H1 (cell line): ENCODE data around the gene SNRNP70. TPM values are rescaled to one million over a fixed set of nuclear protein-coding genes. Genes with fewer than 3 reads are reported as not detected.

ENCODE experiments used
- CBX5 ChIP-seq: fragments of 300-800, 300-1000 bp; sonication (generic); IDR thresholded peaks from 2 replicates; pipeline ENCODE4 v1.7.1; 2016; ENCODE audit warnings: antibody characterized with exemption, low read length, low read depth
- CBX8 ChIP-seq: fragments of 300-800, 300-1000 bp; sonication (generic); IDR thresholded peaks from 2 replicates; pipeline ENCODE4 v1.7.1; 2016; ENCODE audit warnings: low read depth, low read length, borderline replicate concordance
- CEBPB ChIP-seq: IDR thresholded peaks from 2 replicates; pipeline ENCODE4 v1.6.1; 2012; ENCODE audit warnings: low read depth, low read length
- CHD2 ChIP-seq: IDR thresholded peaks from 2 replicates; pipeline ENCODE4 v1.6.1; 2012; ENCODE audit warnings: low read length, improper control_type of control experiment
- CREB1 ChIP-seq: IDR thresholded peaks from 2 replicates; pipeline ENCODE4 v1.6.1; 2012; ENCODE audit warnings: inconsistent platforms
- HDAC2 ChIP-seq, 2 experiments: fragments of 300-600 bp in 1 of 2; sonication (generic) in 1 of 2; IDR thresholded peaks; 2 replicates each; pipeline ENCODE4 v1.6.1; 2011 to 2012; ENCODE audit warnings: low read depth in 2 of 2, low read length in 2 of 2, mild to moderate bottlenecking in 2 of 2, moderate library complexity in 2 of 2, borderline replicate concordance in 1 of 2, inconsistent platforms in 1 of 2
- SAP30 ChIP-seq: fragments of 300-600 bp; sonication (generic); IDR thresholded peaks from 2 replicates; pipeline ENCODE4 v1.7.1; 2012; ENCODE audit warnings: low read length, moderate library complexity, mild to moderate bottlenecking, inconsistent platforms; ENCODE audit not compliant: insufficient read depth, insufficient replicate concordance
- SUZ12 ChIP-seq: fragments of 200-600 bp; sonication (generic); IDR thresholded peaks from 2 replicates; pipeline ENCODE4 v1.6.1; 2012; ENCODE audit warnings: mild to moderate bottlenecking, inconsistent platforms, low read length, moderate library complexity, mixed read lengths
- TAF1 ChIP-seq: IDR thresholded peaks from 2 replicates; pipeline ENCODE4 v1.6.1; 2011; ENCODE audit warnings: mild to moderate bottlenecking, low read depth, low read length
- polyA plus RNA-seq, 7 experiments: library from polyadenylated mRNA; depleted of rRNA in 3 of 7; stranded (reverse) in 5 of 7; unstranded in 2 of 7; fragments of >200 nt in 5 of 7; fragments of 200-250 nt in 2 of 7; gene quantifications; 1 replicate in 5 of 7; 2 replicates in 1 of 7; 4 replicates in 1 of 7; pipeline versions ENCODE4 v1.2.1 to v1.2.3, GENCODE V29; 2011 to 2013; ENCODE audit warnings: missing spikeins in 2 of 7, mixed read lengths in 2 of 7
- total RNA-seq: library from RNA; stranded (reverse); fragmentation: NEBNext Ultra II Directional; extraction: Animal tissue kit (Norgen Biotek cat#: 25700); gene quantifications from 2 replicates; pipeline ENCODE4 v1.2.1, GENCODE V29; 2021
- TF ChIP-seq, protein P1 (sequence below): fragments of 300-600 bp; sonication (generic); IDR thresholded peaks from 2 replicates; pipeline ENCODE4 v1.7.1; 2012; ENCODE audit warnings: low read length, moderate library complexity, mild to moderate bottlenecking, inconsistent platforms; ENCODE audit not compliant: insufficient replicate concordance

Gene SNRNP70
- total and polyA plus RNA-seq, 2 of the 8 experiments (the other 6 are each of a cell fraction or from before 2014, with no cell fraction given): 231 to 235 TPM

DNA sequence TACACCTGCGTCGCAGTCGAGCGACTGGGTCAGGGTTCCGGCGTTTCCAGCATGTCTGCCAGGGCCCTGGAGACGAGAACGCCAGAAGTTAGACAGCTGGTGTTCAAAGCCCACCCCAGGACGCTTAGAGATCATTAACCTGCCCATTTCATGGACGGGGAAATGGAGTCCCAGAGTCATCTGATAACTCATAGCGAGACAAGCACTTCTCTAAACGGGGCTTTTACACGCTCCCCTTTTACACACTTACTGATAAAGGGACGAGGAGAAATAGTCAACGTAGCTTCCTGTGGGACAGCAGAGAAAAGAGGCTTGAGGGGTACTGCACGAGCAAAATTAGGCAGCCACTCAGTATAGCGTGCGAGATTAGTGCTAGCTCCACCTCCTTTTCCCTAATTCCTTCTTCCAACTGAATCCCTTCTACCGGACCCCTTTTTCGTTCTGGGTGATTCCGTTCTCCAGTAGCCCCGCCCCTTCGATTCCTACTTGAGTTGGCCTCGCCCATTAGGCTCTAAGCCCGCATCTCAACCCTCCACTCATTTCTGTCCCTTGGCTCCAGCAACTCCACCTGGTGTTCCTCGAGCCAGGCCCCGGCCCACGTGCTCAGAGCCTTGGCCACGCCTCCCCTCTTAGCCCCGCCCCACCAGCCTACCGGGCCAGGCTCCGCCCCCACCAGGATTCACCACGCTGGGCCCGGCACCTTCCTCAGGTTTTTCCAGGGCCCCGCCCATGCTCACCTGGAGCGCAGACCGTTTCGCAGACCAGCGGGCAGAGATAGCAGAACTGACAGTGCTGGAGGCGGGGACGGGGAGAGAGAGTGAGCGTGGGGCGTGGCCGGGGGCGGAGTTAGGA lies 66.2 kb downstream of the SNRNP70 start (continued):
- TF ChIP-seq, protein P1, sequence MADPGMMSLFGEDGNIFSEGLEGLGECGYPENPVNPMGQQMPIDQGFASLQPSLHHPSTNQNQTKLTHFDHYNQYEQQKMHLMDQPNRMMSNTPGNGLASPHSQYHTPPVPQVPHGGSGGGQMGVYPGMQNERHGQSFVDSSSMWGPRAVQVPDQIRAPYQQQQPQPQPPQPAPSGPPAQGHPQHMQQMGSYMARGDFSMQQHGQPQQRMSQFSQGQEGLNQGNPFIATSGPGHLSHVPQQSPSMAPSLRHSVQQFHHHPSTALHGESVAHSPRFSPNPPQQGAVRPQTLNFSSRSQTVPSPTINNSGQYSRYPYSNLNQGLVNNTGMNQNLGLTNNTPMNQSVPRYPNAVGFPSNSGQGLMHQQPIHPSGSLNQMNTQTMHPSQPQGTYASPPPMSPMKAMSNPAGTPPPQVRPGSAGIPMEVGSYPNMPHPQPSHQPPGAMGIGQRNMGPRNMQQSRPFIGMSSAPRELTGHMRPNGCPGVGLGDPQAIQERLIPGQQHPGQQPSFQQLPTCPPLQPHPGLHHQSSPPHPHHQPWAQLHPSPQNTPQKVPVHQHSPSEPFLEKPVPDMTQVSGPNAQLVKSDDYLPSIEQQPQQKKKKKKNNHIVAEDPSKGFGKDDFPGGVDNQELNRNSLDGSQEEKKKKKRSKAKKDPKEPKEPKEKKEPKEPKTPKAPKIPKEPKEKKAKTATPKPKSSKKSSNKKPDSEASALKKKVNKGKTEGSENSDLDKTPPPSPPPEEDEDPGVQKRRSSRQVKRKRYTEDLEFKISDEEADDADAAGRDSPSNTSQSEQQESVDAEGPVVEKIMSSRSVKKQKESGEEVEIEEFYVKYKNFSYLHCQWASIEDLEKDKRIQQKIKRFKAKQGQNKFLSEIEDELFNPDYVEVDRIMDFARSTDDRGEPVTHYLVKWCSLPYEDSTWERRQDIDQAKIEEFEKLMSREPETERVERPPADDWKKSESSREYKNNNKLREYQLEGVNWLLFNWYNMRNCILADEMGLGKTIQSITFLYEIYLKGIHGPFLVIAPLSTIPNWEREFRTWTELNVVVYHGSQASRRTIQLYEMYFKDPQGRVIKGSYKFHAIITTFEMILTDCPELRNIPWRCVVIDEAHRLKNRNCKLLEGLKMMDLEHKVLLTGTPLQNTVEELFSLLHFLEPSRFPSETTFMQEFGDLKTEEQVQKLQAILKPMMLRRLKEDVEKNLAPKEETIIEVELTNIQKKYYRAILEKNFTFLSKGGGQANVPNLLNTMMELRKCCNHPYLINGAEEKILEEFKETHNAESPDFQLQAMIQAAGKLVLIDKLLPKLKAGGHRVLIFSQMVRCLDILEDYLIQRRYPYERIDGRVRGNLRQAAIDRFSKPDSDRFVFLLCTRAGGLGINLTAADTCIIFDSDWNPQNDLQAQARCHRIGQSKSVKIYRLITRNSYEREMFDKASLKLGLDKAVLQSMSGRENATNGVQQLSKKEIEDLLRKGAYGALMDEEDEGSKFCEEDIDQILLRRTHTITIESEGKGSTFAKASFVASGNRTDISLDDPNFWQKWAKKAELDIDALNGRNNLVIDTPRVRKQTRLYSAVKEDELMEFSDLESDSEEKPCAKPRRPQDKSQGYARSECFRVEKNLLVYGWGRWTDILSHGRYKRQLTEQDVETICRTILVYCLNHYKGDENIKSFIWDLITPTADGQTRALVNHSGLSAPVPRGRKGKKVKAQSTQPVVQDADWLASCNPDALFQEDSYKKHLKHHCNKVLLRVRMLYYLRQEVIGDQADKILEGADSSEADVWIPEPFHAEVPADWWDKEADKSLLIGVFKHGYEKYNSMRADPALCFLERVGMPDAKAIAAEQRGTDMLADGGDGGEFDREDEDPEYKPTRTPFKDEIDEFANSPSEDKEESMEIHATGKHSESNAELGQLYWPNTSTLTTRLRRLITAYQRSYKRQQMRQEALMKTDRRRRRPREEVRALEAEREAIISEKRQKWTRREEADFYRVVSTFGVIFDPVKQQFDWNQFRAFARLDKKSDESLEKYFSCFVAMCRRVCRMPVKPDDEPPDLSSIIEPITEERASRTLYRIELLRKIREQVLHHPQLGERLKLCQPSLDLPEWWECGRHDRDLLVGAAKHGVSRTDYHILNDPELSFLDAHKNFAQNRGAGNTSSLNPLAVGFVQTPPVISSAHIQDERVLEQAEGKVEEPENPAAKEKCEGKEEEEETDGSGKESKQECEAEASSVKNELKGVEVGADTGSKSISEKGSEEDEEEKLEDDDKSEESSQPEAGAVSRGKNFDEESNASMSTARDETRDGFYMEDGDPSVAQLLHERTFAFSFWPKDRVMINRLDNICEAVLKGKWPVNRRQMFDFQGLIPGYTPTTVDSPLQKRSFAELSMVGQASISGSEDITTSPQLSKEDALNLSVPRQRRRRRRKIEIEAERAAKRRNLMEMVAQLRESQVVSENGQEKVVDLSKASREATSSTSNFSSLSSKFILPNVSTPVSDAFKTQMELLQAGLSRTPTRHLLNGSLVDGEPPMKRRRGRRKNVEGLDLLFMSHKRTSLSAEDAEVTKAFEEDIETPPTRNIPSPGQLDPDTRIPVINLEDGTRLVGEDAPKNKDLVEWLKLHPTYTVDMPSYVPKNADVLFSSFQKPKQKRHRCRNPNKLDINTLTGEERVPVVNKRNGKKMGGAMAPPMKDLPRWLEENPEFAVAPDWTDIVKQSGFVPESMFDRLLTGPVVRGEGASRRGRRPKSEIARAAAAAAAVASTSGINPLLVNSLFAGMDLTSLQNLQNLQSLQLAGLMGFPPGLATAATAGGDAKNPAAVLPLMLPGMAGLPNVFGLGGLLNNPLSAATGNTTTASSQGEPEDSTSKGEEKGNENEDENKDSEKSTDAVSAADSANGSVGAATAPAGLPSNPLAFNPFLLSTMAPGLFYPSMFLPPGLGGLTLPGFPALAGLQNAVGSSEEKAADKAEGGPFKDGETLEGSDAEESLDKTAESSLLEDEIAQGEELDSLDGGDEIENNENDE: no peak
- TF ChIP-seq SUZ12 (no peak), CBX8 (no peak), CREB1 (no peak), TAF1 (peak; percentile 79; the same call in 1 of the 2 replicates), CBX5 (no peak), CHD2 (0 out of 2 replicates have a peak, but pooled peaks have one; percentile 8), HDAC2 (IDR thresholded peaks at IDR 0.05; ENCODE audit: borderline replicate concordance in 1 of 2, low read depth in 2 of 2, low read length in 2 of 2) (peak in 1 of 2 experiments; percentile 84; a peak in 1 of 4 replicates), CEBPB (no peak), SAP30 (no peak)
